WTC11 (cell line): Measurements from ENCODE around the gene MTHFS. TPM values are rescaled to one million over a fixed set of nuclear protein-coding genes. Genes with fewer than 3 reads are reported as not detected.
"Not testable (repeated sequence)": the region's sequence is repeated elsewhere in the genome, so short reads cannot be mapped to it uniquely, and the experiment has no call there.

Experiments used
- ATAC-seq: fragments of 200-7000 bp; cut with Tn5 transposase; 2 replicates; pipeline ENCODE4 v1.10.0; 2021; ENCODE audit warnings: mild to moderate bottlenecking, moderate library complexity
- CTCF ChIA-PET: fragments of 300-600 bp; sonication (Branson Sonifier 250); formaldehyde crosslinking; loops from one replicate; lab custom pipeline; 2021; ENCODE audit warnings: antibody characterized with exemption; lab: Charles Lee
- POLR2A ChIA-PET: fragments of 350-600 bp; sonication (Branson Sonifier 250); formaldehyde crosslinking; loops from one replicate; lab custom pipeline; 2021; ENCODE audit warnings: antibody characterized with exemption; lab: Charles Lee
- DNase-seq: peaks from one replicate; pipeline ENCODE4 v3.0.0; 2021; ENCODE audit warnings: low spot score
- H3K27ac Mint-ChIP-seq: 2 replicates; pipeline ENCODE4 v1.8.0; 2021; ENCODE audit warnings: mixed read lengths
- H3K27me3 Mint-ChIP-seq: 2 replicates; pipeline ENCODE4 v1.8.0; 2021; ENCODE audit warnings: low read depth, mild to moderate bottlenecking, moderate library complexity, mixed read lengths
- H3K36me3 Mint-ChIP-seq: 2 replicates; pipeline ENCODE4 v1.8.0; 2021; ENCODE audit warnings: mixed read lengths
- H3K4me1 Mint-ChIP-seq: 2 replicates; pipeline ENCODE4 v1.8.0; 2022; ENCODE audit warnings: mixed read lengths
- H3K4me3 Mint-ChIP-seq: 2 replicates; pipeline ENCODE4 v1.8.0; 2021; ENCODE audit warnings: mild to moderate bottlenecking, moderate library complexity, mixed read lengths
- H3K9me3 Mint-ChIP-seq: 2 replicates; pipeline ENCODE4 v1.8.0; 2021; ENCODE audit warnings: mixed read lengths
- CBFB ChIP-seq: sonication (generic); formaldehyde crosslinking; IDR thresholded peaks from 2 replicates; pipeline ENCODE4 v1.8.1; 2022; ENCODE audit warnings: mild to moderate bottlenecking, low read depth, missing genetic modification reagents
- FOXJ3 ChIP-seq: sonication (generic); formaldehyde crosslinking; IDR thresholded peaks from 2 replicates; pipeline ENCODE4 v1.9.0; 2021; ENCODE audit warnings: missing genetic modification reagents, mild to moderate bottlenecking, borderline replicate concordance
- FOXK1 ChIP-seq: sonication (generic); formaldehyde crosslinking; IDR thresholded peaks from 2 replicates; pipeline ENCODE4 v1.8.0; 2022; ENCODE audit warnings: mild to moderate bottlenecking, moderate library complexity, missing genetic modification reagents
- GTF2I ChIP-seq: fragments of 250-450 bp; sonication (Bioruptor Pico); conservative IDR thresholded peaks from 2 replicates; pipeline ENCODE4 v1.4.0; 2021; ENCODE audit warnings: mild to moderate bottlenecking
- IRF2 ChIP-seq: sonication (generic); formaldehyde crosslinking; IDR thresholded peaks from 2 replicates; pipeline ENCODE4 v1.8.0; 2022; ENCODE audit warnings: low read depth, missing genetic modification reagents, borderline replicate concordance
- JAZF1 ChIP-seq: fragments of 250-450 bp; sonication (Bioruptor Pico); IDR thresholded peaks from 2 replicates; pipeline ENCODE4 v1.9.0; 2021; ENCODE audit warnings: moderate library complexity, mild to moderate bottlenecking, inconsistent platforms
- KAT7 ChIP-seq: sonication (generic); formaldehyde crosslinking; IDR thresholded peaks from 2 replicates; pipeline ENCODE4 v1.8.1; 2023; ENCODE audit warnings: missing genetic modification reagents, mild to moderate bottlenecking, borderline replicate concordance
- MAX ChIP-seq: sonication (generic); formaldehyde crosslinking; IDR thresholded peaks from 2 replicates; pipeline ENCODE4 v1.8.0; 2022; ENCODE audit warnings: mild to moderate bottlenecking, missing genetic modification reagents
- MXD4 ChIP-seq: fragments of 250-450 bp; sonication (Bioruptor Pico); IDR thresholded peaks from 2 replicates; pipeline ENCODE4 v1.8.0; 2021; ENCODE audit warnings: mild to moderate bottlenecking, moderate library complexity, borderline replicate concordance
- MYBL2 ChIP-seq: sonication (generic); formaldehyde crosslinking; IDR thresholded peaks from 2 replicates; pipeline ENCODE4 v1.8.1; 2023; ENCODE audit warnings: mild to moderate bottlenecking, moderate library complexity, missing genetic modification reagents
- NFATC4 ChIP-seq: fragments of 250-450 bp; sonication (Bioruptor Pico); IDR thresholded peaks from 2 replicates; pipeline ENCODE4 v1.9.0; 2021; ENCODE audit warnings: mild to moderate bottlenecking
- NR3C1 ChIP-seq: sonication (generic); formaldehyde crosslinking; conservative IDR thresholded peaks from 2 replicates; pipeline ENCODE4 v1.8.1; 2023; ENCODE audit warnings: low read depth, mild to moderate bottlenecking, missing genetic modification reagents
- OVOL2 ChIP-seq: fragments of 250-450 bp; sonication (Bioruptor Pico); IDR thresholded peaks from 2 replicates; pipeline ENCODE4 v1.9.0; 2021; ENCODE audit warnings: mild to moderate bottlenecking, borderline replicate concordance
- SMAD4 ChIP-seq: sonication (generic); formaldehyde crosslinking; IDR thresholded peaks from 2 replicates; pipeline ENCODE4 v1.8.0; 2022; ENCODE audit warnings: mild to moderate bottlenecking, missing genetic modification reagents
- TP53 ChIP-seq: sonication (generic); formaldehyde crosslinking; IDR thresholded peaks from 2 replicates; pipeline ENCODE4 v1.8.1; 2023; ENCODE audit warnings: mild to moderate bottlenecking, missing genetic modification reagents
- total RNA-seq: library from RNA; stranded (reverse); gene quantifications from 3 replicates; pipeline ENCODE4 v1.2.3, GENCODE V29; 2021
- TF ChIP-seq, protein P1 (sequence below): sonication (generic); formaldehyde crosslinking; IDR thresholded peaks from 2 replicates; pipeline ENCODE4 v1.8.1; 2023; ENCODE audit warnings: mild to moderate bottlenecking, missing genetic modification reagents, moderate library complexity
- TF ChIP-seq, protein P2 (sequence below): sonication (generic); formaldehyde crosslinking; IDR thresholded peaks from 2 replicates; pipeline ENCODE4 v1.8.1; 2022; ENCODE audit warnings: mild to moderate bottlenecking, moderate library complexity, missing genetic modification reagents
- TF ChIP-seq, protein P3 (sequence below): sonication (generic); formaldehyde crosslinking; IDR thresholded peaks from 2 replicates; pipeline ENCODE4 v1.8.1; 2023; ENCODE audit warnings: mild to moderate bottlenecking, missing genetic modification reagents, moderate library complexity

MTHFS gene
- total RNA-seq, 1 experiment from 2014 or later, result 24.8 TPM

- Mint-ChIP-seq H3K27ac (no peak overlapping the region), H3K9me3 (peaks cover 13% of the 10 kb centered on the region), H3K4me1 (peaks cover 15% of the 10 kb centered on the region), H3K36me3 (peaks cover 15% of the 10 kb centered on the region), H3K27me3 (no peaks in the 10 kb centered on the region), H3K4me3 (no peak overlapping the region)
- TF ChIP-seq MAX (no peak), MYBL2 (CRISPR knock-in tag) (no peak), MXD4 (no peak), NR3C1 (CRISPR knock-in tag) (no peak), CBFB (CRISPR knock-in tag) (no peak), FOXK1 (CRISPR knock-in tag) (no peak), JAZF1 (no peak), OVOL2 (CRISPR knock-in tag) (no peak), FOXJ3 (CRISPR knock-in tag) (no peak), IRF2 (no peak), KAT7 (CRISPR knock-in tag) (no peak), NFATC4 (no peak), TP53 (CRISPR knock-in tag) (no peak), GTF2I (CRISPR knock-in tag) (no peak)
- TF ChIP-seq, protein P1, sequence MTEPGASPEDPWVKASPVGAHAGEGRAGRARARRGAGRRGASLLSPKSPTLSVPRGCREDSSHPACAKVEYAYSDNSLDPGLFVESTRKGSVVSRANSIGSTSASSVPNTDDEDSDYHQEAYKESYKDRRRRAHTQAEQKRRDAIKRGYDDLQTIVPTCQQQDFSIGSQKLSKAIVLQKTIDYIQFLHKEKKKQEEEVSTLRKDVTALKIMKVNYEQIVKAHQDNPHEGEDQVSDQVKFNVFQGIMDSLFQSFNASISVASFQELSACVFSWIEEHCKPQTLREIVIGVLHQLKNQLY (CRISPR knock-in tag), result no peak
- TF ChIP-seq, protein P2, sequence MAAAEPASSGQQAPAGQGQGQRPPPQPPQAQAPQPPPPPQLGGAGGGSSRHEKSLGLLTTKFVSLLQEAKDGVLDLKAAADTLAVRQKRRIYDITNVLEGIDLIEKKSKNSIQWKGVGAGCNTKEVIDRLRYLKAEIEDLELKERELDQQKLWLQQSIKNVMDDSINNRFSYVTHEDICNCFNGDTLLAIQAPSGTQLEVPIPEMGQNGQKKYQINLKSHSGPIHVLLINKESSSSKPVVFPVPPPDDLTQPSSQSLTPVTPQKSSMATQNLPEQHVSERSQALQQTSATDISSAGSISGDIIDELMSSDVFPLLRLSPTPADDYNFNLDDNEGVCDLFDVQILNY (CRISPR knock-in tag), result no peak
- no peak for DNase-seq
- ChIA-PET POLR2A (no interaction called here), CTCF (no interaction called here)
- ATAC-seq, result no peak
Observed at GRCh38 chr15:79901958-79902357, 5.1 kb upstream of the MTHFS start.

GRCh38 chr15:79900818-79901378, 4.1 kb upstream of the MTHFS start:
- not testable (repeated sequence) for H3K27me3 Mint-ChIP-seq, H3K36me3 Mint-ChIP-seq, DNase-seq

DNA sequence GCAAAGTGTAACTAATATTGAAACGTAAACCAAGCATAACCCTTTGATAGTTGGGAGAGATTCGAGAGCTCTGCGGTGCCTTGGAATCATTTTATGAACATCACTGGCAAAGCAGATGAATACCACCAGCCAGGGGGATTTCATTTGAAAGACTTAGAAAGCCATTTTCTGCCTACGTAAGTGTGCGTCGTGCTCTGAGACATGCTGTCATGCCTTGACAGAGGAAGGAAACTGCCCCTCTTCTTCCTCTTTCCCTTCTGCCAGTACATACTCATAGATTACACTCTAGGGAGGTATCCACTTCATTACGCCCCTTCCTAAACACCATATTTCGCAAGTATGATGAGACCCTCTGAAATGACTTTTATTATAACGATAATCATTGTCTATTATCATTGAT, 3.3 kb upstream of the MTHFS start:
- no peak for DNase-seq
- Mint-ChIP-seq H3K4me1 (peaks cover 29% of the 10 kb centered on the region), H3K9me3 (no peaks in the 10 kb centered on the region), H3K36me3 (no peaks in the 10 kb centered on the region; the same call in 1 of the 2 replicates), H3K4me3 (no peak overlapping the region), H3K27me3 (no peaks in the 10 kb centered on the region), H3K27ac (no peak overlapping the region)
- TF ChIP-seq, protein P1 (CRISPR knock-in tag), result no peak
- TF ChIP-seq, protein P3, sequence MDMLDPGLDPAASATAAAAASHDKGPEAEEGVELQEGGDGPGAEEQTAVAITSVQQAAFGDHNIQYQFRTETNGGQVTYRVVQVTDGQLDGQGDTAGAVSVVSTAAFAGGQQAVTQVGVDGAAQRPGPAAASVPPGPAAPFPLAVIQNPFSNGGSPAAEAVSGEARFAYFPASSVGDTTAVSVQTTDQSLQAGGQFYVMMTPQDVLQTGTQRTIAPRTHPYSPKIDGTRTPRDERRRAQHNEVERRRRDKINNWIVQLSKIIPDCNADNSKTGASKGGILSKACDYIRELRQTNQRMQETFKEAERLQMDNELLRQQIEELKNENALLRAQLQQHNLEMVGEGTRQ (CRISPR knock-in tag), result no peak
- TF ChIP-seq SMAD4 (CRISPR knock-in tag), result no peak
- POLR2A ChIA-PET, result no interaction called here
- CTCF ChIA-PET, result no interaction called here
- no peak for ATAC-seq

More at GRCh38 chr15:79900818-79901378, 4.1 kb upstream of the MTHFS start:
- H3K4me3 Mint-ChIP-seq, CTCF ChIA-PET, ATAC-seq, H3K9me3 Mint-ChIP-seq, POLR2A ChIA-PET: not testable (repeated sequence)
- Mint-ChIP-seq H3K27ac (0 out of 2 replicates have a peak overlapping the region, but pooled peaks have one; percentile 15), H3K4me1 (peaks cover 21% of the 10 kb centered on the region)
